Body of pancreas (tissue), 4 donors: ENCODE measurements around the gene MCF2. TPM values are rescaled to one million over a fixed set of nuclear protein-coding genes. Genes with fewer than 3 reads are reported as not detected.
A peak's percentile ranks its signal among the peaks of the same experiment; 100 is the strongest.

ENCODE experiments used
- ATAC-seq: fragments of 150-250 bp; one replicate; pipeline ENCODE4 v1.9.1; 2016
- DNase-seq, 4 donors: peaks; one replicate each; pipeline ENCODE4 v3.0.0-alpha.2; 2019
- H3K27ac ChIP-seq, 4 donors: fragments of 200-600 bp; sonication (generic); 1 replicate in 3 of 4; 2 replicates in 1 of 4; pipeline versions ENCODE4 v1.5.1 to v1.6.1; 2016 to 2019; ENCODE audit warnings: mild to moderate bottlenecking in 1 of 4, mixed read lengths in 1 of 4, moderate library complexity in 1 of 4
- H3K27me3 ChIP-seq, 2 donors: fragments of 200-600 bp; sonication (generic); one replicate each; pipeline ENCODE4 v1.6.0; 2016; ENCODE audit warnings: mild to moderate bottlenecking in 1 of 2
- H3K36me3 ChIP-seq, 2 donors: fragments of 200-600 bp; sonication (generic); replicated peaks in 1 of 2; 2 replicates each; pipeline ENCODE4 v1.5.1; 2016; ENCODE audit warnings: low read depth in 2 of 2; ENCODE audit not compliant: insufficient read depth in 1 of 2
- H3K4me1 ChIP-seq: fragments of 200-600 bp; sonication (generic); one replicate; pipeline ENCODE4 v1.6.0; 2016
- H3K4me3 ChIP-seq, 2 donors: fragments of 200-600 bp; sonication (generic); 1 replicate in 1 of 2; 2 replicates in 1 of 2; pipeline ENCODE4 v1.5.1; 2016 to 2019
- H3K9me3 ChIP-seq, 3 donors: fragments of 200-600 bp; sonication (generic); 1 replicate in 2 of 3; 2 replicates in 1 of 3; pipeline ENCODE4 v1.5.1; 2016
- POLR2A ChIP-seq, 3 donors: fragments of 450-650 bp; IDR thresholded peaks; one replicate each; pipeline ENCODE4 v1.6.1; 2016; ENCODE audit warnings: antibody characterized with exemption in 3 of 3, mild to moderate bottlenecking in 2 of 3
- WGBS, 2 donors: methylation state at CpG; one replicate each; pipeline ENCODE4 v1.1.5; 2017; 5-methylcytosine and 5-hydroxymethylcytosine counted together
- intact Hi-C: fragments of 100-400 bp; cut with DNase I; formaldehyde crosslinking; loops from one replicate; pipeline ENCODE4 v1.15.1; 2023
- total RNA-seq, 2 donors: library from RNA; depleted of rRNA; stranded (reverse); fragments of >200 nt; gene quantifications; one replicate each; pipeline ENCODE4 v1.1.0, GENCODE V29; 2016
- TF ChIP-seq, protein P1 (sequence below), 7 experiments: fragments of 450-650 bp in 4 of 7; fragments of 200-600 bp in 3 of 7; sonication (generic) in 3 of 7; IDR thresholded peaks; one replicate each; pipeline ENCODE4 v1.5.1; 2016 to 2019; ENCODE audit warnings: antibody characterized with exemption in 7 of 7

Gene MCF2
- total RNA-seq, 2 donors from 2014 or later: 0.33 to 0.78 TPM

DNA sequence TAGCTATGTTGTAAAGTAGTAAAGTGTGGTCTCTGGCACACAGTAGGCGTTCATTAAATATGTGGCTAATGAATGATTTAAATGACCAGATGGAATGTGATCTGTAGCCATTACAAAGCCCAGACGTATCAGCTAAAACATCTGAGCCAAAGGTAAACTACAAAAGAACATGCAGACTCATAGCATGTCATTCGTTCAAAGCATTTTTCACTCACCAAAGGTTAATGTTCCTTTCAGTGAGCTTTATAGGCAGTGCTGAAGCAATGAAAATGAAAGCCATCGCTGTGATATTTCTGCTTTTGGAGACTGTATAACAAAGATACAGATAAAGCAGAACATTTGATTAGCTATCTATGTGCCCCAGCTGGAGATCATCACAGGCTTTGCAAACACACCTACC is 126.9 kb downstream of the MCF2 start:
- H3K9me3 ChIP-seq: no peaks in the 10 kb centered on the region
- peaks cover 0 to 3% of the 10 kb centered on the region in 2 donors for H3K27me3 ChIP-seq
- ATAC-seq (no peak), DNase-seq (no peak)
- H3K4me1 ChIP-seq: no peaks in the 10 kb centered on the region
- no peak overlapping the region for H3K4me3 ChIP-seq
- no peaks in the 10 kb centered on the region for H3K36me3 ChIP-seq
- 12 to 31% methylated on average over 3 to 4 of the region's 4 CpGs for WGBS, 2 donors
- TF ChIP-seq, protein P1, sequence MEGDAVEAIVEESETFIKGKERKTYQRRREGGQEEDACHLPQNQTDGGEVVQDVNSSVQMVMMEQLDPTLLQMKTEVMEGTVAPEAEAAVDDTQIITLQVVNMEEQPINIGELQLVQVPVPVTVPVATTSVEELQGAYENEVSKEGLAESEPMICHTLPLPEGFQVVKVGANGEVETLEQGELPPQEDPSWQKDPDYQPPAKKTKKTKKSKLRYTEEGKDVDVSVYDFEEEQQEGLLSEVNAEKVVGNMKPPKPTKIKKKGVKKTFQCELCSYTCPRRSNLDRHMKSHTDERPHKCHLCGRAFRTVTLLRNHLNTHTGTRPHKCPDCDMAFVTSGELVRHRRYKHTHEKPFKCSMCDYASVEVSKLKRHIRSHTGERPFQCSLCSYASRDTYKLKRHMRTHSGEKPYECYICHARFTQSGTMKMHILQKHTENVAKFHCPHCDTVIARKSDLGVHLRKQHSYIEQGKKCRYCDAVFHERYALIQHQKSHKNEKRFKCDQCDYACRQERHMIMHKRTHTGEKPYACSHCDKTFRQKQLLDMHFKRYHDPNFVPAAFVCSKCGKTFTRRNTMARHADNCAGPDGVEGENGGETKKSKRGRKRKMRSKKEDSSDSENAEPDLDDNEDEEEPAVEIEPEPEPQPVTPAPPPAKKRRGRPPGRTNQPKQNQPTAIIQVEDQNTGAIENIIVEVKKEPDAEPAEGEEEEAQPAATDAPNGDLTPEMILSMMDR (IDR thresholded peaks at IDR 0.05): no peak
- no peak for TF ChIP-seq POLR2A (IDR thresholded peaks at IDR 0.05)
- intact Hi-C loops: no loop called here
- H3K27ac ChIP-seq: no peak overlapping the region

DNA sequence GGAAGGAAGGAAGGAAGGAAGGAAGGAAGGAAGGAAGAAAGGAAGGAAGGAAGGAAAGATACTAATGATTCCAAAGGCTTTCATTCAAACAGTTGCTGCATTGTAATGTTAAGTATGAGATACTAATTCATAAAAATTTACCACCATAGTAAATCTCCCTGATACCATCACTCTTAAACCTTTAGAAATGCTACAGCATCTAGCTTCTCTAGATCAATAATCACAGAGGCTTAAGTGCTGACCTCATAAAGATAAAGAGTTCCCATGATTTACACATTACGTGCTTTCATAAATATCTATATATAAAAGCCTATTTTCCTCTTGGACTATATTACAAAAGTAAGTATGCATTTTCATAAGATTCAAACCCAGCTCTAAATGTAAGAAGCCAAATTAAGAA is 141.0 kb downstream of the MCF2 start:
- intact Hi-C loops: no loop called here
- no peaks in the 10 kb centered on the region for H3K9me3 ChIP-seq
- 50 to 76% methylated on average over 1 of the region's 1 CpG for WGBS, 2 donors
- ATAC-seq: no peak
- no peak for DNase-seq
- no peaks in the 10 kb centered on the region for H3K4me1 ChIP-seq
- TF ChIP-seq, protein P1 (IDR thresholded peaks at IDR 0.05): no peak
- TF ChIP-seq POLR2A (IDR thresholded peaks at IDR 0.05): no peak
- H3K27ac ChIP-seq: no peak overlapping the region
- no peaks in the 10 kb centered on the region for H3K27me3 ChIP-seq
- H3K36me3 ChIP-seq: no peaks in the 10 kb centered on the region
- no peak overlapping the region for H3K4me3 ChIP-seq

DNA sequence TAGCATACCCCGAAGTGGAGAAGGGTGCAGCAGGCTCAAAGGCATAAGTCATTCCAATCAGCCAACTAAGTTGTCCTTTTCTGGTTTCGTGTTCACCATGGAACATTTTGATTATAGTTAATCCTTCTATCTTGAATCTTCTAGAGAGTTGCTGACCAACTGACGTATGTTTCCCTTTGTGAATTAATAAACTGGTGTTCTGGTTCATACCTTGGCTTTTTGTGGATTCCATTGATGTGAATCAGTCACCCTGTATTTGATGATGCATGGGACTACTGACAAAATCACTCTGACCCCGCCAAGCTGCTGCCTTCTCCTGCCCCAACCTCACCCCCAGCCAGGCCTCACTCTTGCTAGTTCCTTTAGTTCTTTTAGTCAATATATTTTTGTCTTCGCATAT is 144.7 kb downstream of the MCF2 start:
- no peak overlapping the region for H3K4me3 ChIP-seq
- no peaks in the 10 kb centered on the region for H3K27me3 ChIP-seq
- no peaks in the 10 kb centered on the region for H3K4me1 ChIP-seq
- TF ChIP-seq, protein P1 (IDR thresholded peaks at IDR 0.05): no peak
- no peak for TF ChIP-seq POLR2A (IDR thresholded peaks at IDR 0.05)
- H3K36me3 ChIP-seq: no peaks in the 10 kb centered on the region
- intact Hi-C loops: no loop called here
- 67 to 76% methylated on average over 5 of the region's 5 CpGs for WGBS, 2 donors
- H3K9me3 ChIP-seq: no peaks in the 10 kb centered on the region
- no peak for DNase-seq
- ATAC-seq: no peak
- no peak overlapping the region for H3K27ac ChIP-seq

DNA sequence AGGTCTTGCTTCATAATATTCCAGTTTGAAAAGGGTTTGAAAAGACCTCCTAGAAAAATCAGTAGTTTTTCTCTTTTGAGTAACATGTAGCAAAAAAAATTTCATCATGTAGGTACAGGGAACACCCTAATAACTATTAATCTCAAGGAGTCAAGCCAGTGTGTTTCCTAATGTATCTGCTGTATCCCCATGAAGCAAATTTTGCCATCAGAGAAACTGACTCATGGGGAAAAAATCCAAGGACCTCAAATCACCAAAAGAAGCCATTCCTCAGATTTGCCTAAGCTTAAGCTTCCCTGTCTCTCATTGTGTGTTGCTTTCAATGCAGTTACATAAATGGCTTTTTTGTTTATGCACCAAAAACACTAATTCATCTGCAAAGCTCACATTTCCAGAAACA is 147.7 kb downstream of the MCF2 start:
- TF ChIP-seq, protein P1 (IDR thresholded peaks at IDR 0.05): no peak
- no peak for TF ChIP-seq POLR2A (IDR thresholded peaks at IDR 0.05)
- H3K27me3 ChIP-seq: no peaks in the 10 kb centered on the region
- no peak for ATAC-seq
- no peak overlapping the region for H3K4me3 ChIP-seq
- no peaks in the 10 kb centered on the region for H3K4me1 ChIP-seq
- intact Hi-C loops: no loop called here
- no peak overlapping the region for H3K27ac ChIP-seq
- no peaks in the 10 kb centered on the region for H3K36me3 ChIP-seq
- H3K9me3 ChIP-seq: no peaks in the 10 kb centered on the region
- DNase-seq: no peak

DNA sequence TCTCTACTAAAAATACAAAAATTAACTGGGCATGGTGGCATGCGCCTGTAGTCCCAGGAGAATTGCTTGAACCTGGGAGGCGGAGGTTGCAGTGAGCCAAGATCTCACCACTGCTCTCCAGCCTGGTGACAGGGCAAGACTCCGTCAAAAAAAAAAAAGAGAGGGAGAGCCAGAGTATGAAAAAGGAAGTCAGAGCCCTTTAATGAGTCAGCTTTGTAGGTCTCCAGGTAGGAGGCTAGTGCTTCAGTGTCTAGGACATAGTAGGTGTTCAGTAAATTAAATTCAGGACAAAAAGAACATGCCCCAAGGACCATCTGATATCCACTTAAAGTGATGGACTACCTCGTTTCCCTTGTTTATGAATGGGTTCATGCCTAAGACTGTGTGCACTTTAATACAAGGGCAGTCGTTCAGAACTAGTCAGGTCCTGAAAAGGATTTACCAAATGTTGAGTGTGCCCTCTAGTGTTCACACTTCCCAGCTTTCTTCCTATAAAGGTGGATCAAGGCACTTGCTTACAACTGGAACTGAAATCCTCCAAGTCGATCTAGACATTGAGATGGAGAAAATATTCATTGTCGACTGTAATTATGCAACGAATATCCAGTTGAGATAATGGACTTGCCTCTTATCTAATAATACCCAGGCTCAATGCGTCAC is 148.5 kb downstream of the MCF2 start:
- H3K4me3 ChIP-seq: no peak overlapping the region
- 3 to 22% methylated on average over 5 to 9 of the region's 9 CpGs for WGBS, 2 donors
- H3K27me3 ChIP-seq: no peaks in the 10 kb centered on the region
- TF ChIP-seq, protein P1 (IDR thresholded peaks at IDR 0.05): peak in 6 of 7 experiments; percentile 38 to 71 (median 54)
- TF ChIP-seq POLR2A (IDR thresholded peaks at IDR 0.05): no peak
- intact Hi-C loops: no loop called here
- H3K27ac ChIP-seq: no peak overlapping the region
- H3K36me3 ChIP-seq: no peaks in the 10 kb centered on the region
- ATAC-seq (peak; percentile 68), DNase-seq (peak; percentile 41 to 71 (median 57))
- no peaks in the 10 kb centered on the region for H3K4me1 ChIP-seq
- H3K9me3 ChIP-seq: no peaks in the 10 kb centered on the region
